Stomach smooth muscle (tissue), 2 donors: ENCODE data around the gene MAPK1IP1L.
A peak's percentile ranks its signal among the peaks of the same experiment; 100 is the strongest.

Experiments
- H3K27ac ChIP-seq: one replicate; pipeline ENCODE4 v1.7.0; 2013; ENCODE audit warnings: mild to moderate bottlenecking, low read length, inconsistent platforms
- H3K27me3 ChIP-seq, 2 donors: one replicate each; pipeline ENCODE4 v1.7.0; 2013; ENCODE audit warnings: low read length in 2 of 2; ENCODE audit not compliant: insufficient read depth in 2 of 2, control insufficient read depth in 1 of 2
- H3K36me3 ChIP-seq, 2 donors: one replicate each; pipeline ENCODE4 v1.7.0; 2013; ENCODE audit warnings: low read length in 2 of 2; ENCODE audit not compliant: control insufficient read depth in 2 of 2, insufficient read depth in 2 of 2
- H3K4me1 ChIP-seq: one replicate; pipeline ENCODE4 v1.7.0; 2013; ENCODE audit warnings: low read length; ENCODE audit not compliant: control insufficient read depth, insufficient read depth
- H3K4me3 ChIP-seq, 2 donors: one replicate each; pipeline ENCODE4 v1.7.0; 2013; ENCODE audit warnings: low read length in 2 of 2
- H3K9ac ChIP-seq, 2 donors: one replicate each; pipeline ENCODE4 v1.7.0; 2013; ENCODE audit warnings: low read length in 2 of 2, mild to moderate bottlenecking in 1 of 2
- H3K9me3 ChIP-seq, 2 donors: one replicate each; pipeline ENCODE4 v1.7.0; 2013; ENCODE audit warnings: low read length in 2 of 2; ENCODE audit not compliant: control insufficient read depth in 2 of 2
- donor health status: healthy.
- donor health status: Pancreatic carcinoma.

Gene MAPK1IP1L

DNA sequence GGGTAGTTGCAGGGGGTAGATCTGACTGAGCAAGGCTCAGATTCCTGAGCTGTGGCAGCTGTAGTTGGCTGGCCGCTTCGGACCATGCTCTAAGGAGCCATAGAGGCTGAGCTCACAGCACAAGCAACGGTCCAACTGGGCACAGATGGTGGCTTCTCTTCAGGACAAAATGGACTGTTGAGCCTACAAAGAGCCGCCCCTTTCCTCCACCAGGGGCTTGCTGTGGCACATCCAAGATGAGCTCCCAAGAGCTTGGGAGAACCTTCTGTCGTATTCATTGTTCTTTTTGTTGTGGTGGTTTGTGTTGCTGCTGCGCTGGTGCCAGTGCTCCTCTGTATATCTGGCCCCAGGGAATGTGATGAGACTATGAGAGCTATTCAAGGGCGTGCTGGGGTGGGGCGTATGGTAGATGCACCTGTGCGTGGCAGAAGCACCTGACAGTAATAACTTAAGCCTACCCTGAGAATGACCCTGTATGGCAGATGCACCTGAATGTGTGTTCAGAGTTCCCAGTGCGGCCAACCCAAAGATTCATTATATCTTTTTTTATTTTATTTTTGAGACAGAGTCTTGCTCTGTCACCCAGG, 59.8 kb downstream of the MAPK1IP1L start:
- Histone ChIP-seq H3K4me3 (no peak overlapping the region), H3K27ac (no peak overlapping the region), H3K9me3 (no peaks in the 10 kb centered on the region), H3K4me1 (peaks cover 14% of the 10 kb centered on the region), H3K9ac (no peak overlapping the region), H3K36me3 (no peaks in the 10 kb centered on the region), H3K27me3 (no peaks in the 10 kb centered on the region)

- Histone ChIP-seq H3K4me3 (no peak overlapping the region), H3K36me3 (no peaks in the 10 kb centered on the region), H3K9ac (no peak overlapping the region), H3K27me3 (no peaks in the 10 kb centered on the region), H3K9me3 (no peaks in the 10 kb centered on the region), H3K27ac (no peak overlapping the region), H3K4me1 (peaks cover 3% of the 10 kb centered on the region)
Measured at GRCh38 chr14:55114720-55115119, 63.3 kb downstream of the MAPK1IP1L start.

DNA sequence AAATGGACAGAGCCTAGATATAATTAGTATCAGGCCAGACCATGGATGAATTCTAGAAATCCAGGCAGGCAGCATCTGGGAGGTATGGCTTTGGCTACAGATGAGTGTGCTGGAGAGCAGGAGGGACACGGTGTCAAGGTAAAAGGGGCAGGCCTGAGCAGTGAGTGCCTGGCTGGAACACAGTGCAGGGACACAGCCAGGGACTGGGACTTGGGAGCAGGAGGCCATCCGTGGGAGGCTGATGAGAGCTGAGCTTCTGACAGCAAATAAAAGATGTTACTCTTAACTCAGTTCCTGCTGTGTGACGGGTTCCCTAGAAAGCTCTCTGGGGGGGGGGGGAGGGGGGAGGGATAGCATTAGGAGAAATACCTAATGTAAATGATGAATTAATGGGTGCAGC, 64.0 kb downstream of the MAPK1IP1L start:
- Histone ChIP-seq H3K9ac (no peak overlapping the region), H3K36me3 (no peaks in the 10 kb centered on the region), H3K9me3 (no peaks in the 10 kb centered on the region), H3K4me1 (peaks cover 3% of the 10 kb centered on the region), H3K27me3 (no peaks in the 10 kb centered on the region), H3K4me3 (no peak overlapping the region), H3K27ac (no peak overlapping the region)

DNA sequence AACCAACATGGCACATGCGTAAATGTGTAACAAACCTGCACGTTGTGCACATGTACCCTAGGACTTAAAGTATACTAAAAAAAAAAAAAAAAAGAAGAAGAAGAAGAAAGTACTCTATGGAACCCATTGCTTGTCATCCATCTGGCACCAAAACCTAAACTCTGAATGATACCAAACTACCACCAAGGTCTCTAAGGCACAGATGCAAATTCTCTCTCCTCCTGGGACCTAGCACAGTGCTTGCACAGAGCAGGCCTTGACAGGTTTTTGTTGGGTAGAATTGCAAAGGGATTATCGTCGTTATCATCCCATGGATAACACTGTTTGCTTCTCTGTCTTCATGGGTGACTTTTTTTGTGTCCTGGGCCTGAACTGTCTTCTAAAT, 64.4 kb downstream of the MAPK1IP1L start:
- Histone ChIP-seq H3K9ac (no peak overlapping the region), H3K36me3 (no peaks in the 10 kb centered on the region), H3K9me3 (no peaks in the 10 kb centered on the region), H3K27ac (no peak overlapping the region), H3K4me1 (peaks cover 3% of the 10 kb centered on the region), H3K4me3 (no peak overlapping the region), H3K27me3 (no peaks in the 10 kb centered on the region)

GRCh38 chr14:55116246-55117030, 65.0 kb downstream of the MAPK1IP1L start:
- Histone ChIP-seq H3K36me3 (no peaks in the 10 kb centered on the region), H3K9me3 (no peaks in the 10 kb centered on the region), H3K9ac (no peak overlapping the region), H3K4me1 (peaks cover 3% of the 10 kb centered on the region), H3K27ac (no peak overlapping the region), H3K27me3 (no peaks in the 10 kb centered on the region), H3K4me3 (no peak overlapping the region)

DNA sequence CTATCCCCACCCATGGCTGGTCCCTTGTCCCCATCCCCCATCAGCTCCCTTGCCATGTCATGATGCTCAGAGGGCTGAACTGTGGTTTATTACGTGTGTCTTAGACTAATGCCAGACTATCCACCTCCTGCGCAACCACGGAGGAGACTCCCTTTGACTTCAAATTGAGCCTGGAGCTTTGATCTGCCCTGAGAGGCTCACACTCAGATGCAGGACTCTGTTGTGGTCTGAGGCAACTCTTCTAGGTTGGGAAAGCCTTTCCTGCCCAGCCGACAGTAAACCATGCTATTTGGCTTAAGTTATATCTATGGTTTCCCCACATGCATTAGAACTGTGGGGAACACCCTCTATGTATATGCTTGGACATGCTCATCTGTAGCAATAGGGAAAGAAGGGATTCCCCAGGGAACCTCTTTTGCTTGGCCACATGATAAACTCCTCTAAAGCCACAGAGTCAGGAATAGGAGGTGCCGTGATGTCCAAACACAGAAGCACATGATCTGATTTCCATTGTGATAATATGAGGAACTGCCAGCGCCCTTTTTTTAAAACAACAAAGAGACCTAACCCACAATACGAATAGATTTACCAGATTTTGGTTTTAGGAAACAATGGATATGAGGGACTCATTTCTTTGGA, 66.5 kb downstream of the MAPK1IP1L start:
- H3K9ac ChIP-seq: no peak overlapping the region
- H3K36me3 ChIP-seq: no peaks in the 10 kb centered on the region
- no peaks in the 10 kb centered on the region for H3K27me3 ChIP-seq
- no peak overlapping the region for H3K4me3 ChIP-seq
- peak overlapping the region; percentile 49 for H3K27ac ChIP-seq
- H3K4me1 ChIP-seq: peaks cover 5% of the 10 kb centered on the region
- H3K9me3 ChIP-seq: no peaks in the 10 kb centered on the region

DNA sequence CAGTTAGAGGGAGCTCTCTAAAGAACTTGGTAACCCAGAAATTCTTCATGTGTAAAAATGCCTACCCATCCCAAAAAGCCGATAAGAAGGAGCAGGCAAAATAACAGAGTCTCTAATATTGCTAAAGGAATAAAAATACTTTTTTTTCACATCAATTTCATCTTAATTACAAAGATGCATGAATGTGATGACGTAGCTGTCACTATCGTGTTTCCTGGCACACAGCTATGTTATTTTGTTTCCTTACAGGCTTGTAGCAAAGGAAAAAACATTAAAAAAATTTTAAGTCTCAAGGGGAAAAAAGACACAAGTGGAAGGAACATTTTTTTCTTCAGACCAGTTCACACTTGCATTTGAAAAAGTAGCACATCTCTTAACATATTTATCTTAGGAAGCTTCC, 67.3 kb downstream of the MAPK1IP1L start:
- Histone ChIP-seq H3K4me1 (peaks cover 7% of the 10 kb centered on the region), H3K4me3 (no peak overlapping the region), H3K27ac (peak overlapping the region; percentile 49), H3K27me3 (no peaks in the 10 kb centered on the region), H3K36me3 (no peaks in the 10 kb centered on the region), H3K9me3 (no peaks in the 10 kb centered on the region), H3K9ac (no peak overlapping the region)
